HepG2 (cell line): ENCODE measurements around the gene SCIN. TPM values are rescaled to one million over a fixed set of nuclear protein-coding genes. Genes with fewer than 3 reads are reported as not detected.
A peak's percentile ranks its signal among the peaks of the same experiment; 100 is the strongest.

Source experiments
- DPF2 ChIP-seq: sonication (generic); formaldehyde crosslinking; IDR thresholded peaks from 2 replicates; pipeline ENCODE4 v1.4.0; 2020; ENCODE audit warnings: mild to moderate bottlenecking, low read depth, missing genetic modification reagents, borderline replicate concordance
- FOXO1 ChIP-seq: sonication (generic); formaldehyde crosslinking; IDR thresholded peaks from 2 replicates; pipeline ENCODE4 v1.4.0; 2020; ENCODE audit warnings: missing genetic modification reagents
- GZF1 ChIP-seq: sonication (generic); formaldehyde crosslinking; IDR thresholded peaks from 2 replicates; pipeline ENCODE4 v1.5.1; 2020; ENCODE audit warnings: mild to moderate bottlenecking, missing genetic modification reagents
- JUNB ChIP-seq: sonication (generic); formaldehyde crosslinking; IDR thresholded peaks from 2 replicates; pipeline ENCODE4 v1.8.0; 2022; ENCODE audit warnings: missing genetic modification reagents, mild to moderate bottlenecking, borderline replicate concordance
- KMT2B ChIP-seq: IDR thresholded peaks from 2 replicates; pipeline ENCODE4 v1.6.1; 2016; ENCODE audit warnings: missing genetic modification reagents, missing compliant biosample characterization
- MED13 ChIP-seq: sonication (generic); formaldehyde crosslinking; IDR thresholded peaks from 2 replicates; pipeline ENCODE4 v1.5.0; 2020; ENCODE audit warnings: missing genetic modification reagents
- RCOR2 ChIP-seq: IDR thresholded peaks from 2 replicates; pipeline ENCODE4 v1.6.1; 2016; ENCODE audit warnings: missing biosample characterization, missing genetic modification reagents
- TEAD3 ChIP-seq: optimal IDR thresholded peaks from 2 replicates; pipeline ENCODE3; 2016; ENCODE audit warnings: borderline replicate concordance
- ZNF33A ChIP-seq: sonication (generic); formaldehyde crosslinking; IDR thresholded peaks from 2 replicates; pipeline ENCODE4 v1.5.1; 2020; ENCODE audit warnings: missing genetic modification reagents, mild to moderate bottlenecking, moderate library complexity, borderline replicate concordance
- ZNF567 ChIP-seq: sonication (generic); formaldehyde crosslinking; IDR thresholded peaks from 2 replicates; pipeline ENCODE4 v1.8.1; 2023; ENCODE audit warnings: mild to moderate bottlenecking, missing genetic modification reagents, borderline replicate concordance
- ZNF629 ChIP-seq: sonication (generic); formaldehyde crosslinking; conservative IDR thresholded peaks from 2 replicates; pipeline ENCODE4 v1.5.0; 2020; ENCODE audit warnings: missing genetic modification reagents
- ZNF713 ChIP-seq: sonication (generic); formaldehyde crosslinking; IDR thresholded peaks from 2 replicates; pipeline ENCODE4 v1.4.0; 2020; ENCODE audit warnings: mild to moderate bottlenecking, missing genetic modification reagents
- ZNF747 ChIP-seq: sonication (generic); formaldehyde crosslinking; IDR thresholded peaks from 2 replicates; pipeline ENCODE4 v1.8.1; 2023; ENCODE audit warnings: missing genetic modification reagents, mild to moderate bottlenecking, borderline replicate concordance
- ZSCAN29 ChIP-seq: sonication (generic); formaldehyde crosslinking; conservative IDR thresholded peaks from 2 replicates; pipeline ENCODE4 v1.4.0; 2020; ENCODE audit warnings: mild to moderate bottlenecking, missing genetic modification reagents
- polyA plus RNA-seq, 8 experiments: library from polyadenylated mRNA; depleted of rRNA in 3 of 8; stranded (reverse) in 7 of 8; unstranded in 1 of 8; fragments of >200 nt; fragmentation: Illumina TruSeq in 4 of 8; extraction: Trizol in 4 of 8; gene quantifications; 2 replicates each; pipeline versions ENCODE4 v1.2.1 to v1.2.3, GENCODE V29; 2011 to 2016; ENCODE audit warnings: low read depth in 4 of 8, missing spikeins in 1 of 8, mixed read lengths in 1 of 8; ENCODE audit not compliant: insufficient read depth in 1 of 8
- total RNA-seq, 5 experiments: library from RNA; depleted of rRNA; stranded (reverse); fragments of >200 nt; fragmentation: Illumina TruSeq; extraction: Trizol; gene quantifications; 2 replicates each; pipeline ENCODE4 v1.2.3, GENCODE V29; 2016; ENCODE audit warnings: low read depth in 1 of 5
- TF ChIP-seq, protein P1 (sequence below): IDR thresholded peaks from 2 replicates; pipeline ENCODE4 v1.4.0; 2020; ENCODE audit warnings: mild to moderate bottlenecking, missing genetic modification reagents
- TF ChIP-seq, protein P2 (sequence below): sonication (generic); formaldehyde crosslinking; IDR thresholded peaks from 2 replicates; pipeline ENCODE4 v1.4.0; 2020; ENCODE audit warnings: missing genetic modification reagents, borderline replicate concordance
- TF ChIP-seq, protein P3 (sequence below), 2 experiments: sonication (generic) in 1 of 2; formaldehyde crosslinking in 1 of 2; IDR thresholded peaks; 2 replicates each; pipeline versions ENCODE4 v1.4.0 to v1.6.1; 2018 to 2020; ENCODE audit warnings: missing genetic modification reagents in 2 of 2, borderline replicate concordance in 1 of 2, low read depth in 1 of 2, mild to moderate bottlenecking in 1 of 2, missing biosample characterization in 1 of 2
- TF ChIP-seq, protein P4 (sequence below): sonication (generic); formaldehyde crosslinking; IDR thresholded peaks from 2 replicates; pipeline ENCODE4 v1.5.0; 2020; ENCODE audit warnings: mild to moderate bottlenecking, missing genetic modification reagents, moderate library complexity

SCIN gene
- total and polyA plus RNA-seq, 2 of the 13 experiments (the other 11 are each of a cell fraction or from before 2014, with no cell fraction given): not detected

DNA sequence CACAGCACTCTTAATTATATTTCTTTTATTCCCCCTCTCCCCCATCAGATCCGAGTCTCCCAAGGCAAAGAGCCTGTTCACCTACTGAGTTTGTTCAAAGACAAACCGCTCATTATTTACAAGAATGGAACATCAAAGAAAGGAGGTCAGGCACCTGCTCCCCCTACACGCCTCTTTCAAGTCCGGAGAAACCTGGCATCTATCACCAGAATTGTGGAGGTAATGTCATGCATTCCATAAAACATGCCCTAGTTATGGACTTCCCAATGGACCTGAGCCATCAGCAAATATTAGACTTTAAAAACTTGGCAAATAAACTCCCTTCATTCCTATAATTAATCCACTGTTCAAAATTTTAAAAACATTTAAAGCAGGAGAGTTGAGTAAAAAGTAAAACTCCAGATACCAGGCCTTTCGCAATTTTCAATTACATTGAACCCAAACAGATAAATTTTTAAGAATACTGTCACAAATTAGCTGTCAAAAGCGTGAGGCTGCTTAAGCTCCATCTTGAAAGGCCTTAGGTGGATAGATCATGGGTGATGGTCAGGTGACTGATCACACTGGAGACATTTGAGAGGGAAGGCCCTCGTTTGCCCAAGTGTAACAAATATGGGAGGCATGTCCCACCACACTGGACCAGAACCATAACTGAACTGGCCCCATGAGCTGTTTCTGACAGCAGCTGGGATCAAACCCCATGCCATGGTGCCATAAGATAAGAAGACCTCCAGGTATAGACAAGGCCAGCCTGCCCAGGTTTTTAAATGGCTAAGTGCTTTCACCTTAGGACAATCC, 70.0 kb downstream of the SCIN start (continued):
- TF ChIP-seq, protein P1, sequence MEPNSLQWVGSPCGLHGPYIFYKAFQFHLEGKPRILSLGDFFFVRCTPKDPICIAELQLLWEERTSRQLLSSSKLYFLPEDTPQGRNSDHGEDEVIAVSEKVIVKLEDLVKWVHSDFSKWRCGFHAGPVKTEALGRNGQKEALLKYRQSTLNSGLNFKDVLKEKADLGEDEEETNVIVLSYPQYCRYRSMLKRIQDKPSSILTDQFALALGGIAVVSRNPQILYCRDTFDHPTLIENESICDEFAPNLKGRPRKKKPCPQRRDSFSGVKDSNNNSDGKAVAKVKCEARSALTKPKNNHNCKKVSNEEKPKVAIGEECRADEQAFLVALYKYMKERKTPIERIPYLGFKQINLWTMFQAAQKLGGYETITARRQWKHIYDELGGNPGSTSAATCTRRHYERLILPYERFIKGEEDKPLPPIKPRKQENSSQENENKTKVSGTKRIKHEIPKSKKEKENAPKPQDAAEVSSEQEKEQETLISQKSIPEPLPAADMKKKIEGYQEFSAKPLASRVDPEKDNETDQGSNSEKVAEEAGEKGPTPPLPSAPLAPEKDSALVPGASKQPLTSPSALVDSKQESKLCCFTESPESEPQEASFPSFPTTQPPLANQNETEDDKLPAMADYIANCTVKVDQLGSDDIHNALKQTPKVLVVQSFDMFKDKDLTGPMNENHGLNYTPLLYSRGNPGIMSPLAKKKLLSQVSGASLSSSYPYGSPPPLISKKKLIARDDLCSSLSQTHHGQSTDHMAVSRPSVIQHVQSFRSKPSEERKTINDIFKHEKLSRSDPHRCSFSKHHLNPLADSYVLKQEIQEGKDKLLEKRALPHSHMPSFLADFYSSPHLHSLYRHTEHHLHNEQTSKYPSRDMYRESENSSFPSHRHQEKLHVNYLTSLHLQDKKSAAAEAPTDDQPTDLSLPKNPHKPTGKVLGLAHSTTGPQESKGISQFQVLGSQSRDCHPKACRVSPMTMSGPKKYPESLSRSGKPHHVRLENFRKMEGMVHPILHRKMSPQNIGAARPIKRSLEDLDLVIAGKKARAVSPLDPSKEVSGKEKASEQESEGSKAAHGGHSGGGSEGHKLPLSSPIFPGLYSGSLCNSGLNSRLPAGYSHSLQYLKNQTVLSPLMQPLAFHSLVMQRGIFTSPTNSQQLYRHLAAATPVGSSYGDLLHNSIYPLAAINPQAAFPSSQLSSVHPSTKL: peak; percentile 96
- TF ChIP-seq RCOR2 (CRISPR knock-in tag) (peak; percentile 56; the same call in 1 of the 2 replicates), ZSCAN29 (0 out of 2 replicates have a peak, but pooled peaks have one; percentile 43), ZNF33A (no peak), GZF1 (CRISPR knock-in tag) (no peak), ZNF713 (CRISPR knock-in tag) (no peak), FOXO1 (peak; percentile 71), KMT2B (CRISPR knock-in tag) (no peak), TEAD3 (CRISPR knock-in tag) (peak; percentile 91), ZNF747 (CRISPR knock-in tag) (no peak), DPF2 (CRISPR knock-in tag) (peak; percentile 54; the same call in 1 of the 2 replicates), ZNF567 (CRISPR knock-in tag) (no peak), ZNF629 (CRISPR knock-in tag) (no peak), MED13 (CRISPR knock-in tag) (no peak), JUNB (no peak)
- TF ChIP-seq, protein P2, sequence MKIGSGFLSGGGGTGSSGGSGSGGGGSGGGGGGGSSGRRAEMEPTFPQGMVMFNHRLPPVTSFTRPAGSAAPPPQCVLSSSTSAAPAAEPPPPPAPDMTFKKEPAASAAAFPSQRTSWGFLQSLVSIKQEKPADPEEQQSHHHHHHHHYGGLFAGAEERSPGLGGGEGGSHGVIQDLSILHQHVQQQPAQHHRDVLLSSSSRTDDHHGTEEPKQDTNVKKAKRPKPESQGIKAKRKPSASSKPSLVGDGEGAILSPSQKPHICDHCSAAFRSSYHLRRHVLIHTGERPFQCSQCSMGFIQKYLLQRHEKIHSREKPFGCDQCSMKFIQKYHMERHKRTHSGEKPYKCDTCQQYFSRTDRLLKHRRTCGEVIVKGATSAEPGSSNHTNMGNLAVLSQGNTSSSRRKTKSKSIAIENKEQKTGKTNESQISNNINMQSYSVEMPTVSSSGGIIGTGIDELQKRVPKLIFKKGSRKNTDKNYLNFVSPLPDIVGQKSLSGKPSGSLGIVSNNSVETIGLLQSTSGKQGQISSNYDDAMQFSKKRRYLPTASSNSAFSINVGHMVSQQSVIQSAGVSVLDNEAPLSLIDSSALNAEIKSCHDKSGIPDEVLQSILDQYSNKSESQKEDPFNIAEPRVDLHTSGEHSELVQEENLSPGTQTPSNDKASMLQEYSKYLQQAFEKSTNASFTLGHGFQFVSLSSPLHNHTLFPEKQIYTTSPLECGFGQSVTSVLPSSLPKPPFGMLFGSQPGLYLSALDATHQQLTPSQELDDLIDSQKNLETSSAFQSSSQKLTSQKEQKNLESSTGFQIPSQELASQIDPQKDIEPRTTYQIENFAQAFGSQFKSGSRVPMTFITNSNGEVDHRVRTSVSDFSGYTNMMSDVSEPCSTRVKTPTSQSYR (CRISPR knock-in tag): peak; percentile 80; the same call in 1 of the 2 replicates
- TF ChIP-seq, protein P3, sequence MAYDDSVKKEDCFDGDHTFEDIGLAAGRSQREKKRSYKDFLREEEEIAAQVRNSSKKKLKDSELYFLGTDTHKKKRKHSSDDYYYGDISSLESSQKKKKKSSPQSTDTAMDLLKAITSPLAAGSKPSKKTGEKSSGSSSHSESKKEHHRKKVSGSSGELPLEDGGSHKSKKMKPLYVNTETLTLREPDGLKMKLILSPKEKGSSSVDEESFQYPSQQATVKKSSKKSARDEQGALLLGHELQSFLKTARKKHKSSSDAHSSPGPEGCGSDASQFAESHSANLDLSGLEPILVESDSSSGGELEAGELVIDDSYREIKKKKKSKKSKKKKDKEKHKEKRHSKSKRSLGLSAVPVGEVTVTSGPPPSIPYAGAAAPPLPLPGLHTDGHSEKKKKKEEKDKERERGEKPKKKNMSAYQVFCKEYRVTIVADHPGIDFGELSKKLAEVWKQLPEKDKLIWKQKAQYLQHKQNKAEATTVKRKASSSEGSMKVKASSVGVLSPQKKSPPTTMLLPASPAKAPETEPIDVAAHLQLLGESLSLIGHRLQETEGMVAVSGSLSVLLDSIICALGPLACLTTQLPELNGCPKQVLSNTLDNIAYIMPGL (CRISPR knock-in tag; IDR thresholded peaks at IDR 0.05; ENCODE audit: borderline replicate concordance in 1 of 2, low read depth in 1 of 2): peak in 1 of 2 experiments; percentile 49; a peak in 1 of 4 replicates
- TF ChIP-seq, protein P4, sequence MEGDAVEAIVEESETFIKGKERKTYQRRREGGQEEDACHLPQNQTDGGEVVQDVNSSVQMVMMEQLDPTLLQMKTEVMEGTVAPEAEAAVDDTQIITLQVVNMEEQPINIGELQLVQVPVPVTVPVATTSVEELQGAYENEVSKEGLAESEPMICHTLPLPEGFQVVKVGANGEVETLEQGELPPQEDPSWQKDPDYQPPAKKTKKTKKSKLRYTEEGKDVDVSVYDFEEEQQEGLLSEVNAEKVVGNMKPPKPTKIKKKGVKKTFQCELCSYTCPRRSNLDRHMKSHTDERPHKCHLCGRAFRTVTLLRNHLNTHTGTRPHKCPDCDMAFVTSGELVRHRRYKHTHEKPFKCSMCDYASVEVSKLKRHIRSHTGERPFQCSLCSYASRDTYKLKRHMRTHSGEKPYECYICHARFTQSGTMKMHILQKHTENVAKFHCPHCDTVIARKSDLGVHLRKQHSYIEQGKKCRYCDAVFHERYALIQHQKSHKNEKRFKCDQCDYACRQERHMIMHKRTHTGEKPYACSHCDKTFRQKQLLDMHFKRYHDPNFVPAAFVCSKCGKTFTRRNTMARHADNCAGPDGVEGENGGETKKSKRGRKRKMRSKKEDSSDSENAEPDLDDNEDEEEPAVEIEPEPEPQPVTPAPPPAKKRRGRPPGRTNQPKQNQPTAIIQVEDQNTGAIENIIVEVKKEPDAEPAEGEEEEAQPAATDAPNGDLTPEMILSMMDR: no peak
